LHCN-M2 (cell line): ENCODE measurements around the gene EN2. TPM values are rescaled to one million over a fixed set of nuclear protein-coding genes. Genes with fewer than 3 reads are reported as not detected.

Source experiments
- DNase-seq: peaks from one replicate; pipeline ENCODE4 v3.0.0-alpha.2; 2012; ENCODE audit warnings: low read depth
- total RNA-seq: library from RNA; depleted of rRNA; stranded (reverse); fragments of >200 nt; gene quantifications from 2 replicates; pipeline ENCODE4 v1.2.3, GENCODE V29; 2014

EN2 gene
- total RNA-seq, 1 experiment from 2014 or later = 0.69 TPM

- DNase-seq = no peak
Measured at GRCh38 chr7:155486783-155487508, 29.0 kb downstream of the EN2 start.

- DNase-seq = no peak
Measured at GRCh38 chr7:155487509-155488482, 29.9 kb downstream of the EN2 start.

GRCh38 chr7:155488483-155489127 is 30.7 kb downstream of the EN2 start:
- DNase-seq = no peak

- no peak for DNase-seq
Measured at GRCh38 chr7:155489158-155489840, 31.4 kb downstream of the EN2 start.

- no peak for DNase-seq
Measured at GRCh38 chr7:155489862-155490696, 32.1 kb downstream of the EN2 start.

GRCh38 chr7:155490697-155491628 is 33.0 kb downstream of the EN2 start:
- DNase-seq = peak; percentile 17

GRCh38 chr7:155491812-155492211 is 33.9 kb downstream of the EN2 start:
- DNase-seq = no peak

GRCh38 chr7:155493744-155494538 is 36.0 kb downstream of the EN2 start:
- no peak for DNase-seq

- no peak for DNase-seq
Measured at GRCh38 chr7:155494551-155494950, 36.6 kb downstream of the EN2 start.

GRCh38 chr7:155495440-155496248 is 37.7 kb downstream of the EN2 start:
- DNase-seq = no peak

- DNase-seq = no peak
Measured at GRCh38 chr7:155496267-155497005, 38.5 kb downstream of the EN2 start.

GRCh38 chr7:155497149-155497901 is 39.4 kb downstream of the EN2 start:
- DNase-seq = no peak

- DNase-seq = no peak
Measured at GRCh38 chr7:155505422-155505793, 47.5 kb downstream of the EN2 start.

GRCh38 chr7:155506854-155507337 is 49.0 kb downstream of the EN2 start:
- no peak for DNase-seq

- DNase-seq = no peak
Measured at GRCh38 chr7:155507576-155507975, 49.6 kb downstream of the EN2 start.
